ENCODE measurements around the gene ROBO4. TPM values are rescaled to one million over a fixed set of nuclear protein-coding genes. Genes with fewer than 3 reads are reported as not detected.

The ROBO4 gene
- polyA plus RNA-seq, 3 donors: 16.2 to 21.6 (median 20.0) TPM

GRCh38 chr11:124894606-124895430 is 2.8 kb downstream of the ROBO4 start:
- no peak for DNase-seq (ENCODE audit: extremely low read depth in 1 of 11, low read depth in 9 of 11, low spot score in 4 of 11)

GRCh38 chr11:124893781-124894401 is 3.8 kb downstream of the ROBO4 start:
- DNase-seq (ENCODE audit: extremely low read depth in 1 of 11, low read depth in 9 of 11, low spot score in 4 of 11): no peak

GRCh38 chr11:124892750-124893454 is 4.8 kb downstream of the ROBO4 start:
- DNase-seq (ENCODE audit: extremely low read depth in 1 of 11, low read depth in 9 of 11, low spot score in 4 of 11): no peak

- DNase-seq (ENCODE audit: extremely low read depth in 1 of 11, low read depth in 9 of 11, low spot score in 4 of 11): no peak
Observed at GRCh38 chr11:124892146-124892545, 5.5 kb downstream of the ROBO4 start.

GRCh38 chr11:124891373-124891861 is 6.2 kb downstream of the ROBO4 start:
- DNase-seq (ENCODE audit: extremely low read depth in 1 of 11, low read depth in 9 of 11, low spot score in 4 of 11): no peak

- no peak for DNase-seq (ENCODE audit: extremely low read depth in 1 of 11, low read depth in 9 of 11, low spot score in 4 of 11)
Observed at GRCh38 chr11:124890683-124891372, 6.8 kb downstream of the ROBO4 start.

- no peak for DNase-seq (ENCODE audit: extremely low read depth in 1 of 11, low read depth in 9 of 11, low spot score in 4 of 11)
Observed at GRCh38 chr11:124890151-124890550, 7.5 kb downstream of the ROBO4 start.

GRCh38 chr11:124889191-124890091 is 8.2 kb downstream of the ROBO4 start:
- no peak for DNase-seq (ENCODE audit: extremely low read depth in 1 of 11, low read depth in 9 of 11, low spot score in 4 of 11)

GRCh38 chr11:124887667-124888013 is 10.0 kb downstream of the ROBO4 start:
- no peak for DNase-seq (ENCODE audit: extremely low read depth in 1 of 11, low read depth in 9 of 11, low spot score in 4 of 11)

GRCh38 chr11:124886978-124887666 is 10.5 kb downstream of the ROBO4 start:
- no peak for DNase-seq (ENCODE audit: extremely low read depth in 1 of 11, low read depth in 9 of 11, low spot score in 4 of 11)

- DNase-seq (ENCODE audit: extremely low read depth in 1 of 11, low read depth in 9 of 11, low spot score in 4 of 11): no peak
Observed at GRCh38 chr11:124886476-124886875, 11.2 kb downstream of the ROBO4 start.

GRCh38 chr11:124884869-124885479 is 12.7 kb downstream of the ROBO4 start:
- no peak for DNase-seq (ENCODE audit: extremely low read depth in 1 of 11, low read depth in 9 of 11, low spot score in 4 of 11)

- DNase-seq (ENCODE audit: extremely low read depth in 1 of 11, low read depth in 9 of 11, low spot score in 4 of 11): no peak
Observed at GRCh38 chr11:124884340-124884739, 13.3 kb downstream of the ROBO4 start.

GRCh38 chr11:124882339-124883071 is 15.2 kb downstream of the ROBO4 start:
- DNase-seq (ENCODE audit: extremely low read depth in 1 of 11, low read depth in 9 of 11, low spot score in 4 of 11): no peak

- no peak for DNase-seq (ENCODE audit: extremely low read depth in 1 of 11, low read depth in 9 of 11, low spot score in 4 of 11)
Observed at GRCh38 chr11:124880958-124881357, 16.7 kb downstream of the ROBO4 start.

GRCh38 chr11:124880290-124880611 is 17.4 kb downstream of the ROBO4 start:
- no peak for DNase-seq (ENCODE audit: extremely low read depth in 1 of 11, low read depth in 9 of 11, low spot score in 4 of 11)

All from renal cortex interstitium (tissue), 11 donors.